ENCODE results near the gene IFNAR1.

GRCh38 chr21:33286076-33286475 lies 38.7 kb upstream of the IFNAR1 start:
- TF ChIP-seq CTCF (conservative IDR thresholded peaks at IDR 0.05 in 1 of 2, IDR thresholded peaks at IDR 0.05 in 1 of 2; ENCODE audit: low read depth in 1 of 2, low read length in 2 of 2) (no peak), EZH2 (IDR thresholded peaks at IDR 0.05; ENCODE audit: low read length, missing control alignments) (no peak)

Data from fibroblast of lung (primary cell).